Measurements from ENCODE around the gene FAM222A. TPM values are rescaled to one million over a fixed set of nuclear protein-coding genes. Genes with fewer than 3 reads are reported as not detected.

The FAM222A gene
- total and polyA plus RNA-seq, 2 of the 8 experiments (the other 6 are each of a cell fraction or from before 2014, with no cell fraction given) = 0.94 to 1.1 TPM

GRCh38 chr12:109697877-109698468 is 15.7 kb upstream of the FAM222A start:
- Histone ChIP-seq H3K79me1 (ENCODE audit: low read depth, low read length) (no peaks in the 10 kb centered on the region), H3K14ac (ENCODE audit: insufficient read length) (no peak overlapping the region)
- POLR2A ChIA-PET (ENCODE audit: partially characterized antibody) = interaction anchor here (1.1 to 1.8 kb wide), 2 partner anchors 11 to 16 kb away, joined by 3 to 5 read pairs; partner anchors contain the start of gene FAM222A
- TF ChIP-seq RBBP5 (IDR thresholded peaks at IDR 0.05; ENCODE audit: borderline replicate concordance, low read depth, low read length) = no peak
- TF ChIP-seq EGR1 (IDR thresholded peaks at IDR 0.05; ENCODE audit: borderline replicate concordance, low read depth, low read length) = no peak
- TF ChIP-seq RNF2 (IDR thresholded peaks at IDR 0.05; ENCODE audit: borderline replicate concordance, low read depth, low read length, missing control alignments, poor library complexity, severe bottlenecking) = no peak
- no peak for TF ChIP-seq TCF12 (IDR thresholded peaks at IDR 0.05; ENCODE audit: low read depth, low read length)
- TF ChIP-seq BACH1 (IDR thresholded peaks at IDR 0.05; ENCODE audit: low read length) = no peak
- no peak for TF ChIP-seq TAF7 (optimal IDR thresholded peaks at IDR 0.05; ENCODE audit: borderline replicate concordance, low read depth, low read length)
- TF ChIP-seq ASH2L (IDR thresholded peaks at IDR 0.05; ENCODE audit: low read length) = no peak
- TF ChIP-seq SUZ12 (IDR thresholded peaks at IDR 0.05; ENCODE audit: low read length) = no peak
- TF ChIP-seq RXRA (IDR thresholded peaks at IDR 0.05; ENCODE audit: insufficient read depth, low read depth, low read length) = no peak
- no peak for TF ChIP-seq POLR2AphosphoS5 (IDR thresholded peaks at IDR 0.05; ENCODE audit: low read depth, low read length)
- TF ChIP-seq MAFK (IDR thresholded peaks at IDR 0.05; ENCODE audit: low read depth, low read length) = no peak
- no peak for TF ChIP-seq TEAD4 (IDR thresholded peaks at IDR 0.05; ENCODE audit: low read depth, low read length)
- no peak for TF ChIP-seq NANOG (IDR thresholded peaks at IDR 0.05; ENCODE audit: insufficient read depth, low read depth, low read length, poor library complexity, severe bottlenecking)
- no peak for TF ChIP-seq CBX8 (IDR thresholded peaks at IDR 0.05; ENCODE audit: borderline replicate concordance, low read depth, low read length)

More at GRCh38 chr12:109697877-109698468, 15.7 kb upstream of the FAM222A start:
- no peak overlapping the region for H3K23ac ChIP-seq (ENCODE audit: insufficient read length)
- H3K4me1 ChIP-seq (replicated peaks in 1 of 4; ENCODE audit: control insufficient read depth in 3 of 4, insufficient read depth in 4 of 4, low read length in 3 of 4) = peaks cover 0 to 5% (median 3%) of the 10 kb centered on the region in 4 experiments; a peak in 3 of 7 replicates
- H3K56ac ChIP-seq (replicated peaks; ENCODE audit: insufficient read length, low read depth, low read length) = no peak overlapping the region
- no peak overlapping the region for H4K5ac ChIP-seq (ENCODE audit: insufficient read length, low read depth, low read length)
- no peak overlapping the region for H2AFZ ChIP-seq (ENCODE audit: low read length)
- CTCF ChIA-PET (ENCODE audit: partially characterized antibody) = interaction anchor here (1.2 to 2.5 kb wide), 9 partner anchors 9 to 179 kb away, joined by 3 to 12 read pairs (median 5); no protein-coding TSS in a partner anchor
- no peak overlapping the region for H2BK120ac ChIP-seq (replicated peaks; ENCODE audit: low read depth, low read length)
- 0 out of 2 replicates have a peak overlapping the region, but pooled peaks have one; percentile 52 for H2BK20ac ChIP-seq (ENCODE audit: low read length)
- FAIRE-seq (no peak), DNase-seq (ENCODE audit: low read depth in 1 of 2, low spot score in 2 of 2) (no peak)
- no peak overlapping the region for H3K4ac ChIP-seq (replicated peaks; ENCODE audit: insufficient read length, low read depth, low read length)
- no peak overlapping the region for H3K9ac ChIP-seq (replicated peaks in 1 of 4; ENCODE audit: extremely low read depth in 1 of 4, low read depth in 3 of 4, low read length in 3 of 4)
- H3K18ac ChIP-seq (ENCODE audit: extremely low read depth, low read length) = no peak overlapping the region
- no peaks in the 10 kb centered on the region for H3K23me2 ChIP-seq (ENCODE audit: low read depth, low read length)
- no peaks in the 10 kb centered on the region for H4K20me1 ChIP-seq (replicated peaks in 1 of 2; ENCODE audit: control insufficient read depth in 1 of 2, insufficient read depth in 2 of 2, low read length in 2 of 2)
- H3K27ac ChIP-seq (ENCODE audit: low read depth, low read length) = no peak overlapping the region
- no peaks in the 10 kb centered on the region for H3K36me3 ChIP-seq (ENCODE audit: control insufficient read depth in 2 of 4, insufficient read depth in 4 of 4, low read length in 3 of 4)
- H2BK5ac ChIP-seq (ENCODE audit: low read depth, low read length) = no peak overlapping the region
- H2BK12ac ChIP-seq (ENCODE audit: low read depth, low read length) = no peak overlapping the region
- H2AK5ac ChIP-seq (ENCODE audit: low read depth, low read length) = no peak overlapping the region
- 84% methylated on average over 11 of the region's 11 CpGs; no CpG with 5 or more reads in 1 of the 2 experiments for WGBS, 2 experiments (ENCODE audit: extremely low coverage in 1 of 2, insufficient coverage in 1 of 2, insufficient read length in 1 of 2, insufficient replicate concordance in 2 of 2, low coverage in 1 of 2, low lambda C conversion rate in 2 of 2, missing lambda C conversion rate in 1 of 2)
- no peaks in the 10 kb centered on the region for H3K27me3 ChIP-seq (replicated peaks in 1 of 4; ENCODE audit: control insufficient read depth in 3 of 4, extremely low read depth in 1 of 4, insufficient read depth in 3 of 4, low read length in 3 of 4)
- no peak overlapping the region for H2BK15ac ChIP-seq (ENCODE audit: low read length)
- no peak overlapping the region for H3K4me2 ChIP-seq (ENCODE audit: insufficient read depth in 1 of 2, low read depth in 2 of 2, low read length in 2 of 2)
- no peak overlapping the region for H4K8ac ChIP-seq (ENCODE audit: extremely low read depth, insufficient read depth, low read length)
- no peaks in the 10 kb centered on the region for H3K9me3 ChIP-seq (ENCODE audit: insufficient read depth in 2 of 2, low read depth in 1 of 2, low read length in 1 of 2)
- H3K4me3 ChIP-seq (ENCODE audit: extremely low read depth in 1 of 4, insufficient read depth in 2 of 4, low read depth in 3 of 4, low read length in 4 of 4) = no peak overlapping the region
- H3K79me2 ChIP-seq (ENCODE audit: control insufficient read depth in 1 of 2, insufficient read depth in 2 of 2, low read length in 2 of 2) = no peaks in the 10 kb centered on the region
- no peak overlapping the region for H4K91ac ChIP-seq (replicated peaks; ENCODE audit: insufficient read length, low read length)
